CD1c-positive myeloid dendritic cell (primary cell): ENCODE data around the gene FZD7.

Experiments
- DNase-seq: peaks from one replicate; pipeline ENCODE4 v3.0.0-alpha.2; 2016; ENCODE audit errors: extremely low spot score

Gene FZD7

DNA sequence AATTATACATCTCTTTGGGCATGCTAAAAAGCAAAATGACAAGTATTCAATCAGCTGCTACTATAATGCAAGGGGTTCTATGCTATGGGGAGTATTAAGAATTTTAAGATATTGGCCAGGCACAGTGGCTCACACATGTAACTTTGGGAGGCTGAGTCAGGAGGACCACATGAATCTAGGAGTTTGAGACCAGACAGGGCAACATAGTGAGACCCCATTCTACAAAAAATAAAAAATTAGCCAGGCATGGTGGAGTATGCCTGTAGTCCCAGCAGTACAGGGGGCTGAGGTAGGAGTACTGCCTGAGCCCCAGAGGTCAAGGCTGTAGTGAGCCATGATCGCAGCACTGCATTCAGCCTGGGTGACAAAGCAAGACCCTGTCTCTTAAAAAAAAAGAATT is 33.9 kb downstream of the FZD7 start:
- no peak for DNase-seq

DNA sequence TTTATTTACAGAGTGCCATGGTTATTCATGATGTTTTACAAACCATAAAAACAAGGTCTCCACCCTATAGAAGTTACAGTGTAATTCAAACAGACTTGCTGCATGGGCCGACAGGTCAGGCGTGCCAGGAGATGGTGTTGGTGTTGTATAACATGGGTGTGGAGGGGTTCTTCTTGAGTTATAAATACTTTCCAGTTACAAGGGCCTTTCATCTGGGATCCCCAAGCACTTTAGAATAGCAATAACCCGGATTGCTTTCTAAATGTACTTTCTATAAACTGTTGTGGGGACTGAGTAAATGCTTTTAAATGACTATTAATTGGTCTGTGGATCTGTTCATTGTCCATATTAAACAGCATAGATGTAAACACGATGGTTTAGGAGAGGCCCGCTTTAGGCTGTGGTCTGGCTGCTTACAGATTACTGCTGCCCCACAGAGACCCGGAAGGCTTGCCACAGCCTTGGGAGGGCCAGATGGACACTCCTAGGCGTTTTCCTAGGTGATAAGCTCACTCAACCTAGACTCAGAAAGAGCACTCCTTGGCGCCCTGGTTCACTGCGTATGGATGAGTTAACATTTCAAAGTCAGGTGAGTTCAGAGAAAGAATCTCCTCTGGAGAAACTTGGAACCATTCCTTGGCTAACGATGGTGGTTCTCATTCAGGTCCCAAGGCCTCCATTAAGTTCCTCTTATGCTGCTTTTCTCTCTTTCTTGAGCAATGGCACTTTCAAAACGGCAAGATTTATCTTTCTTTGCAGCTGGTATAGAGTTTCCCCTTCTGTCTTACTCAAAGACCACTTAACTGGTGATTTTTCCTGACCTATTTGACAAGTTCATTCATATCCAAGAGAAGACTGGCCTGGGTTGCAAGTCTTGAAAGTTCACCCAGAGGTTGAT is 35.8 kb downstream of the FZD7 start:
- no peak for DNase-seq

DNA sequence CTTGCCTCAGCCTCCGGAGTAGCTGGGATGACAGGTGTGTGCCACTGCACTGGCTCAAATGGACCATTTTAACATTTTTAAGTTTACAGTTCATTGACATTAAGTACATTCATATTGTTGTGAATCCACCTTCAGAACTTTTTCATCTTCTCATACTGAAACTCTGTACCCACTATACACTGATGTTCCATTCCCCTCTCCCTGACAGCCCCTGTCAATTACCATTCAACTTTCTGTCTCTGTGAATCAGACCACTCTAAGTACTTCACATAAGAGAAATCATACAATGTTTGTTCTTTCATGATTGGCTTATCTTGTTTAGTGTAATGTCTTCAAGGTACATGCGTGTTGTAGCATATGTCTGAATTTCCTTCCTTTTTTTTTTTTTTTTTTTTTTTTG is 37.5 kb downstream of the FZD7 start:
- no peak for DNase-seq

DNA sequence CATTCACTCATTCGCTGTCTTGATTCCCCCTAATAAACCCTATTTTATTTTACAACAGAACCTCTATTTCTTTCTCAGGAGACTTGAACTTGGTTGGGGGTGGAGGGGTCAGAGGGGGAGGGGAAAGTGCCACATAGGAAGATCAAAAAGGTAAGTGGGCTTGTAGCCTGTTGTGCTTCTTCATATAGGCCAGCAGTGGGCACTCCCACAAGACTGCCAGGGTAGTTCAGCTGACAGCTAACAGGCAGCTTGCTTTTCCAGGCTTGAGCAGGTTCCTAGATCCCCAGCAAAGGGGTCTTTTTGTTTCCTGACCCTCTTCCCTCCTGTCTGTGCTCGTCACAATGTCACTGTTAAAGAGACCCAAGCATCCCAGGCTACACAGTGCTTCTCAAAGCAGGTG is 38.6 kb downstream of the FZD7 start:
- DNase-seq, result no peak

DNA sequence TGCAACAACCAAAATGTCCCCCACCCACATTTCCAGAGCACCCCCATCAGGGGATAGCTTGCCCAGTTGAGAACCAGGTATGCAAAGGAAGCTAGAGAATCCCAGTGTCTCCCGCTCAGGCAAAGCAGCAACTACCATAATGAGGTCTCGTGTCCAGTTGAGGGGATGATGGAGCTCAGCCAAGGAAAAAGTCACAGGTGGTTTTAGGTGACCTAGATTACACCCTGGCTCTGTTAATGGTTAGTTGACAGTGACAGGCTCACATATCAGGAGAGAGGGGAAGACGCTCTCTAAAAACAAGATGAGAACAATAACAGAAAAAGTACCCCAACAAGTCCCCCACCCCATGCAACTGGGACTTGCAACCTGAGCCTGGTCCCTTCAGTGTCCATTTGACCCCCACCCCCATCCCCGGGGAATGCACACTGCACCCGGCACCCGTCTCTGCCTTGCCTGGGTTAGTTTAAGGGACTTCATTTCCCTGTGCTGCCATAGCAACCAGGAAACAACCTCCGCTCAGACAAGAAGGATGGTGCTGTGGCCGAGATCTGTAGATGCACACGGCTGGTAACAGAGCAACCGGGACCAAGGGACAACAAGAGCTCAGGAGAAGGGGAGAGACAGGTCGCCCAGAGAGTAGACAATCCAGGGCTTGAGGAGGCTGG is 39.2 kb downstream of the FZD7 start, which contains the start of gene KIAA2012:
TSS of gene KIAA2012 (plus strand) at position 519 of the 665 bp plus-strand sequence. CDS start 373 bp downstream, outside the sequence.
- no peak for DNase-seq

DNA sequence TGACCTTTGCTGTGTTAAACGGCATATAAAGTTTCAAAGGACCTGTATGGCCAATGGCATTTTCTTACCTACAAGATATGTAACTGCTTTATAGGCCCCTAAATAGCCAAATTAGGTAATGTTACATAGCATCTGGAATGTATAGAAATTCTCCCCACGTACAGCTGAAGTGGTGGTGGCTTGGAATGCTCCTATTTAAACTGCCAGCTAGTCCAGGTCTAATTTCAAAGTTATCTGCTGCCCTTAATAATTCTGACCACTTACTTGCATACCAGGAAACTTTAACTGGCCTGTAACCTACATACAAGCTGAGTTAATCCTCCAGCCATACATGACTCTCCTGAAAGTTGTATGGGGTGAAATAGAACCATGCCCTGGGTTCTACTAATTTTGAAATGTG is 40.7 kb downstream of the FZD7 start:
- no peak for DNase-seq

DNA sequence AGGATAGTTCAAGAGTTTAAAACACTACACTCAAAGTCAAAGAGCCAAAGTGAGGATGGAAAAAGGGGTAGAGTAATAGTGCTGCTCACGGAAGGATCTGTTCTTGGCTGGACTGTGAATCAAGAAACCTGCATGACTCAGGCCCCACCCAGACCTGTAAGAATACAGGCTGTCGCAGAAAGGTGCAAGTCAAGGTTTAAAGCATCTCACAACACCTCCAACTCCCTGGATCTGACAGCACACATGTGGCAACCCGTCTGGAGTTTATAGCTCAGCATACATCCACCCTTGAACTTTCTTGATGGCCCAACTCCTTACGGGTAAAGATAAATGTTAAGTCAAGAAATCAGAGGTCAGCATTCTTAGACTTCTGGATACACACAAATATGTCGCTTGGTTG is 45.7 kb downstream of the FZD7 start:
- DNase-seq, result no peak

DNA sequence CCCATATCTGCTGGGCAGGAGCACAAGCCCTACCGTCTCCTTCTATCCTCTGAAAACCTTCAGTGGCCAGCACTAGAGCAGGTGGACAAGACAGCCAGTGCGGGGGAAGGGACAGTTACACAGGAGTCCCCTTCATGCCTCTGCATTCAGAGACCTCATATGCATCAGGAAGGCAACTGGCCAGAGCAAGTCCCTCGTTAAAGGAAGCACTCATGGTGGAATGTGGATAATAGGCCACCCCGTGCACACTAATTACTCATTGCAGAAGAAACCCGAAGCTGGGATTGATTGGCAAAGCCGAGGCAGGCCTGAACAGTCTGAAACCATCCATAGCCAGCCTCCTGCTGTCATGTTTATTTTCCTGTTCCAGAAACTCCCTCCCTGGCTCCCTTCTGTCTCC is 50.6 kb downstream of the FZD7 start:
- no peak for DNase-seq
